A549 (cell line): Measurements from ENCODE around the gene MS4A6A. TPM values are rescaled to one million over a fixed set of nuclear protein-coding genes. Genes with fewer than 3 reads are reported as not detected.

Experiments
- ATAC-seq, 2 experiments: fragments of 200-7000 bp in 1 of 2; fragments of >200 bp in 1 of 2; cut with Nextera tagmentation in 1 of 2; cut with Tn5 transposase in 1 of 2; 3 replicates each; pipeline versions ENCODE4 v1.8.0 to v1.9.1; 2018 to 2020; ENCODE audit warnings: mild to moderate bottlenecking in 1 of 2, moderate library complexity in 1 of 2
- CTCF ChIA-PET: fragments of 300-600 bp; sonication (Branson Sonifier 250); formaldehyde crosslinking; extraction: SDS; loops from one replicate; lab custom pipeline; 2021; ENCODE audit warnings: antibody characterized with exemption, inconsistent platforms; lab: Yijun Ruan, JAX
- POLR2A ChIA-PET: fragments of 350-600 bp; formaldehyde crosslinking; extraction: SDS; loops from one replicate; lab custom pipeline; 2021; ENCODE audit warnings: antibody characterized with exemption, inconsistent platforms; lab: Yijun Ruan, JAX
- DNase-seq, 2 experiments: peaks; one replicate each; pipeline versions ENCODE4 v3.0.0 to v3.0.0-alpha.2; 2011 to 2016; ENCODE audit warnings: low read depth in 1 of 2, low spot score in 1 of 2
- FAIRE-seq: peaks from 2 replicates; lab custom pipeline; 2011; peaks lifted over from hg19 to GRCh38; lab: Jason Lieb, UNC
- H3K27ac ChIP-seq, 2 experiments: fragments of >200 bp; sonication (Bioruptor Twin); formaldehyde crosslinking; 3 replicates each; pipeline ENCODE4 v1.5.1; 2016 to 2017
- H3K4me1 ChIP-seq: fragments of >200 bp; sonication (Bioruptor Twin); formaldehyde crosslinking; 3 replicates; pipeline ENCODE4 v1.6.1; 2016
- H3K4me2 ChIP-seq: fragments of >200 bp; sonication (Bioruptor Twin); formaldehyde crosslinking; 3 replicates; pipeline ENCODE4 v1.6.1; 2016
- H3K4me3 ChIP-seq: fragments of >200 bp; sonication (Bioruptor Twin); formaldehyde crosslinking; 3 replicates; pipeline ENCODE4 v1.5.1; 2016
- H3K9me3 ChIP-seq: fragments of >200 bp; sonication (Bioruptor Twin); formaldehyde crosslinking; 3 replicates; pipeline ENCODE4 v1.6.1; 2016
- CBX8 ChIP-seq: fragments of 200-600 bp; sonication (generic); IDR thresholded peaks from 2 replicates; pipeline ENCODE4 v1.6.1; 2016
- CHD2 ChIP-seq: fragments of 150-350 bp; IDR thresholded peaks from 2 replicates; pipeline ENCODE4 v1.6.1; 2014; ENCODE audit warnings: low read length; ENCODE audit not compliant: partially characterized antibody
- CHD4 ChIP-seq: fragments of 200-600 bp; sonication (generic); IDR thresholded peaks from 2 replicates; pipeline ENCODE4 v1.6.1; 2016; ENCODE audit warnings: antibody characterized with exemption, mild to moderate bottlenecking, borderline replicate concordance
- E2F6 ChIP-seq: IDR thresholded peaks from 2 replicates; pipeline ENCODE4 v1.6.1; 2012; ENCODE audit warnings: low read depth, borderline replicate concordance
- EHF ChIP-seq: fragments of 250-450 bp; sonication (Bioruptor Pico); IDR thresholded peaks from 2 replicates; pipeline ENCODE4 v1.5.0; 2020; ENCODE audit warnings: mild to moderate bottlenecking
- ESRRA ChIP-seq: fragments of 150-350 bp; IDR thresholded peaks from 2 replicates; pipeline ENCODE4 v1.6.1; 2014; ENCODE audit warnings: mild to moderate bottlenecking, low read length, borderline replicate concordance
- FOSL2 ChIP-seq, 2 experiments: fragments of 450-650 bp in 1 of 2; fragments of >200 bp in 1 of 2; sonication (Bioruptor Twin) in 1 of 2; formaldehyde crosslinking; IDR thresholded peaks; 2 replicates each; pipeline versions ENCODE4 v1.5.0 to v1.6.1; 2016 to 2020; ENCODE audit warnings: mild to moderate bottlenecking in 1 of 2, moderate library complexity in 1 of 2
- HES2 ChIP-seq: fragments of >200 bp; sonication (Bioruptor Twin); formaldehyde crosslinking; IDR thresholded peaks from 2 replicates; pipeline ENCODE4 v1.6.1; 2016
- HMGXB4 ChIP-seq: fragments of 250-450 bp; sonication (Bioruptor Pico); IDR thresholded peaks from 2 replicates; pipeline ENCODE4 v1.5.0; 2021; ENCODE audit warnings: mild to moderate bottlenecking, moderate library complexity, borderline replicate concordance
- HOXA7 ChIP-seq: fragments of 250-450 bp; sonication (Bioruptor Pico); IDR thresholded peaks from 2 replicates; pipeline ENCODE4 v1.5.0; 2020; ENCODE audit warnings: mild to moderate bottlenecking, moderate library complexity
- HOXB13 ChIP-seq: fragments of 250-450 bp; sonication (Bioruptor Pico); IDR thresholded peaks from 2 replicates; pipeline ENCODE4 v1.5.0; 2020; ENCODE audit warnings: low read depth, mild to moderate bottlenecking, moderate library complexity
- HOXB5 ChIP-seq: fragments of 250-450 bp; sonication (Bioruptor Pico); IDR thresholded peaks from 2 replicates; pipeline ENCODE4 v1.5.0; 2020; ENCODE audit warnings: mild to moderate bottlenecking, moderate library complexity
- JUNB ChIP-seq: fragments of >200 bp; sonication (Bioruptor Twin); formaldehyde crosslinking; IDR thresholded peaks from 2 replicates; pipeline ENCODE4 v1.6.1; 2016
- MAFK ChIP-seq: fragments of 450-650 bp; IDR thresholded peaks from 2 replicates; pipeline ENCODE4 v1.6.1; 2014; ENCODE audit not compliant: partially characterized antibody
- MAX ChIP-seq: IDR thresholded peaks from 2 replicates; pipeline ENCODE4 v1.6.1; 2012
- MYC ChIP-seq: IDR thresholded peaks from 2 replicates; pipeline ENCODE4 v1.6.1; 2012; ENCODE audit warnings: mild to moderate bottlenecking, inconsistent platforms, low read length, improper control_type of control experiment, borderline replicate concordance
- NFE2L2 ChIP-seq: fragments of 150-350 bp; conservative IDR thresholded peaks from 2 replicates; pipeline ENCODE4 v1.6.1; 2014; ENCODE audit warnings: low read length
- RAD21 ChIP-seq, 2 experiments: fragments of >200 bp in 1 of 2; sonication (Bioruptor Twin) in 1 of 2; formaldehyde crosslinking in 1 of 2; IDR thresholded peaks in 1 of 2; conservative IDR thresholded peaks in 1 of 2; 2 replicates in 1 of 2; 3 replicates in 1 of 2; pipeline ENCODE4 v1.6.1; 2012 to 2018; ENCODE audit warnings: inconsistent platforms in 1 of 2
- REST ChIP-seq: fragments of 200-600 bp; sonication (generic); IDR thresholded peaks from 2 replicates; pipeline ENCODE4 v1.6.1; 2016; ENCODE audit warnings: antibody characterized with exemption, mild to moderate bottlenecking, moderate library complexity
- RFX5 ChIP-seq: fragments of 450-650 bp; IDR thresholded peaks from 2 replicates; pipeline ENCODE4 v1.7.1; 2014; ENCODE audit warnings: antibody characterized with exemption, mild to moderate bottlenecking, moderate library complexity
- RNF2 ChIP-seq: fragments of 200-600 bp; sonication (generic); IDR thresholded peaks from 2 replicates; pipeline ENCODE4 v1.6.1; 2016; ENCODE audit warnings: low read depth, mild to moderate bottlenecking, antibody characterized with exemption, moderate library complexity, borderline replicate concordance
- SMC3 ChIP-seq: fragments of >200 bp; sonication (Bioruptor Twin); formaldehyde crosslinking; IDR thresholded peaks from 3 replicates; pipeline ENCODE4 v1.6.1; 2018; ENCODE audit warnings: inconsistent platforms
- SREBF2 ChIP-seq: fragments of 450-650 bp; IDR thresholded peaks from 2 replicates; pipeline ENCODE4 v1.6.1; 2014; ENCODE audit warnings: mild to moderate bottlenecking, moderate library complexity
- TFCP2L1 ChIP-seq: fragments of 250-450 bp; sonication (Bioruptor Pico); IDR thresholded peaks from 2 replicates; pipeline ENCODE4 v1.5.0; 2021; ENCODE audit warnings: mild to moderate bottlenecking
- ZC3H11A ChIP-seq: fragments of 450-650 bp; IDR thresholded peaks from 2 replicates; pipeline ENCODE4 v1.6.1; 2014; ENCODE audit warnings: antibody characterized with exemption, mild to moderate bottlenecking
- ZSCAN20 ChIP-seq: fragments of 250-450 bp; sonication (Bioruptor Pico); IDR thresholded peaks from 2 replicates; pipeline ENCODE4 v1.8.0; 2022; ENCODE audit warnings: mild to moderate bottlenecking, moderate library complexity
- WGBS: methylation state at CpG from one replicate; pipeline ENCODE4 v1.1.6; 2017; ENCODE audit errors: missing lambda C conversion rate; 5-methylcytosine and 5-hydroxymethylcytosine counted together
- polyA plus RNA-seq, 4 experiments: library from polyadenylated mRNA; depleted of rRNA in 3 of 4; stranded (reverse); fragments of >200 nt; fragmentation: RNase III in 1 of 4; extraction: RNeasy Plus Mini Kit Qiagen cat#74134 plus additional on column Dnase treatment in 1 of 4; gene quantifications; 2 replicates in 3 of 4; 3 replicates in 1 of 4; pipeline ENCODE4 v1.2.3, GENCODE V29; 2011 to 2017

The MS4A6A gene
- polyA plus RNA-seq, 2 of the 4 experiments (the other 2 are of a cell fraction) = not detected

GRCh38 chr11:60208951-60209350, 26.1 kb upstream of the MS4A6A start:
- no peak overlapping the region for H3K4me2 ChIP-seq
- H3K9me3 ChIP-seq = no peaks in the 10 kb centered on the region
- no peak for FAIRE-seq
- ATAC-seq = no peak
- no peak overlapping the region for H3K4me3 ChIP-seq
- no peaks in the 10 kb centered on the region for H3K4me1 ChIP-seq
- POLR2A ChIA-PET = no interaction called here
- TF ChIP-seq HOXB13 (CRISPR knock-in tag) (no peak), ZSCAN20 (no peak), TFCP2L1 (no peak), HOXB5 (CRISPR knock-in tag) (no peak), CBX8 (no peak), ESRRA (no peak), SMC3 (no peak), JUNB (no peak), HOXA7 (CRISPR knock-in tag) (no peak), FOSL2 (IDR thresholded peaks at IDR 0.05) (no peak), FOSL2 (CRISPR knock-in tag; IDR thresholded peaks at IDR 0.05) (no peak), MAX (no peak), MYC (no peak), HMGXB4 (CRISPR knock-in tag) (no peak), RFX5 (no peak), HES2 (no peak), REST (no peak), RAD21 (conservative IDR thresholded peaks at IDR 0.05 in 1 of 2, IDR thresholded peaks at IDR 0.05 in 1 of 2) (no peak), NFE2L2 (no peak), RNF2 (no peak)
- TF ChIP-seq, all 56 proteins: peak for 0
- CTCF ChIA-PET = interaction anchor here (1.6 kb wide), 1 partner anchor 42 kb away, joined by 3 read pairs; no protein-coding TSS in a partner anchor
- no peak overlapping the region for H3K27ac ChIP-seq
- DNase-seq = no peak
- WGBS = 0% methylated on average over 1 of the region's 1 CpG

- Histone ChIP-seq H3K4me2 (no peak overlapping the region), H3K4me3 (no peak overlapping the region), H3K4me1 (no peaks in the 10 kb centered on the region), H3K9me3 (no peaks in the 10 kb centered on the region), H3K27ac (no peak overlapping the region)
- WGBS = 11% methylated on average over 4 of the region's 4 CpGs
- DNase-seq = no peak
- ATAC-seq = no peak
- POLR2A ChIA-PET = no interaction called here
- CTCF ChIA-PET = interaction anchor here (0.6 kb wide), 1 partner anchor 186 kb away, joined by 3 read pairs; no protein-coding TSS in a partner anchor
- no peak for FAIRE-seq
- no peak for TF ChIP-seq TFCP2L1
- TF ChIP-seq SREBF2 = no peak
- no peak for TF ChIP-seq EHF (CRISPR knock-in tag)
- no peak for TF ChIP-seq E2F6
- TF ChIP-seq ZC3H11A = no peak
- TF ChIP-seq MAX = no peak
- no peak for TF ChIP-seq HOXA7 (CRISPR knock-in tag)
- no peak for TF ChIP-seq SMC3
- no peak for TF ChIP-seq RNF2
- TF ChIP-seq RFX5 = no peak
- TF ChIP-seq CHD2 = no peak
- no peak for TF ChIP-seq FOSL2 (IDR thresholded peaks at IDR 0.05)
- TF ChIP-seq FOSL2 (CRISPR knock-in tag; IDR thresholded peaks at IDR 0.05) = no peak
- TF ChIP-seq MAFK = no peak
- no peak for TF ChIP-seq CHD4
Observed at GRCh38 chr11:60208146-60208895, 25.4 kb upstream of the MS4A6A start.
